Measurements from ENCODE around the gene RNU5B-1. TPM values are rescaled to one million over a fixed set of nuclear protein-coding genes. Genes with fewer than 3 reads are reported as not detected.

RNU5B-1 gene
- total RNA-seq, 1 experiment from 2014 or later, result 25.8 TPM

- Mint-ChIP-seq H3K9me3 (ENCODE audit: low read depth, unreplicated experiment) (no peaks in the 10 kb centered on the region), H3K27ac (ENCODE audit: unreplicated experiment) (no peak overlapping the region), H3K36me3 (ENCODE audit: insufficient read depth, unreplicated experiment) (peaks cover 18% of the 10 kb centered on the region), H3K27me3 (ENCODE audit: unreplicated experiment) (no peaks in the 10 kb centered on the region), H3K4me1 (ENCODE audit: low read depth, unreplicated experiment) (peaks cover 6% of the 10 kb centered on the region), H3K4me3 (ENCODE audit: low read depth, unreplicated experiment) (no peak overlapping the region)
- no peak for DNase-seq
- no TSS peak for BruUV-seq (replicated peaks)
- intact Hi-C loops (cut with micrococcal nuclease; ENCODE audit: unreplicated experiment), result loop anchor here (10.0 kb wide), 1 partner anchor 255 kb away; no protein-coding TSS in a partner anchor
- no peak for TF ChIP-seq CTCF (IDR thresholded peaks at IDR 0.05; ENCODE audit: unreplicated experiment)
- CTCF ChIA-PET, result no interaction called here
Measured at GRCh38 chr15:65290228-65290627, 14.2 kb upstream of the RNU5B-1 start.

- no TSS peak for BruUV-seq (replicated peaks)
- TF ChIP-seq CTCF (IDR thresholded peaks at IDR 0.05; ENCODE audit: unreplicated experiment), result no peak
- no peak for DNase-seq
- intact Hi-C loops (cut with micrococcal nuclease; ENCODE audit: unreplicated experiment), result loop anchor here (10.0 kb wide), 1 partner anchor 258 kb away; no protein-coding TSS in a partner anchor
- Mint-ChIP-seq H3K27me3 (ENCODE audit: unreplicated experiment) (no peaks in the 10 kb centered on the region), H3K4me1 (ENCODE audit: low read depth, unreplicated experiment) (peaks cover 7% of the 10 kb centered on the region), H3K27ac (ENCODE audit: unreplicated experiment) (no peak overlapping the region), H3K9me3 (ENCODE audit: low read depth, unreplicated experiment) (no peaks in the 10 kb centered on the region), H3K4me3 (ENCODE audit: low read depth, unreplicated experiment) (no peak overlapping the region), H3K36me3 (ENCODE audit: insufficient read depth, unreplicated experiment) (peaks cover 21% of the 10 kb centered on the region)
- CTCF ChIA-PET, result interaction anchor here (0.6 kb wide), 1 partner anchor 1032 kb away, joined by 3 read pairs; no protein-coding TSS in a partner anchor
Measured at GRCh38 chr15:65292938-65293518, 11.4 kb upstream of the RNU5B-1 start.

- CTCF ChIA-PET, result interaction anchor here (0.6 to 1.4 kb wide), 3 partner anchors 12 to 265 kb away, joined by 3 to 4 read pairs (median 3); partner anchors contain the start of gene PARP16
- Mint-ChIP-seq H3K27ac (ENCODE audit: unreplicated experiment) (no peak overlapping the region), H3K27me3 (ENCODE audit: unreplicated experiment) (no peaks in the 10 kb centered on the region), H3K9me3 (ENCODE audit: low read depth, unreplicated experiment) (no peaks in the 10 kb centered on the region), H3K4me1 (ENCODE audit: low read depth, unreplicated experiment) (peaks cover 11% of the 10 kb centered on the region), H3K4me3 (ENCODE audit: low read depth, unreplicated experiment) (no peak overlapping the region), H3K36me3 (ENCODE audit: insufficient read depth, unreplicated experiment) (peaks cover 28% of the 10 kb centered on the region)
- no peak for DNase-seq
- no TSS peak for BruUV-seq (replicated peaks)
- intact Hi-C loops (cut with micrococcal nuclease; ENCODE audit: unreplicated experiment), result loop anchor here (10.0 kb wide), 1 partner anchor 264 kb away; no protein-coding TSS in a partner anchor
- no peak for TF ChIP-seq CTCF (IDR thresholded peaks at IDR 0.05; ENCODE audit: unreplicated experiment)
Measured at GRCh38 chr15:65298731-65299130, 5.7 kb upstream of the RNU5B-1 start.

DNA sequence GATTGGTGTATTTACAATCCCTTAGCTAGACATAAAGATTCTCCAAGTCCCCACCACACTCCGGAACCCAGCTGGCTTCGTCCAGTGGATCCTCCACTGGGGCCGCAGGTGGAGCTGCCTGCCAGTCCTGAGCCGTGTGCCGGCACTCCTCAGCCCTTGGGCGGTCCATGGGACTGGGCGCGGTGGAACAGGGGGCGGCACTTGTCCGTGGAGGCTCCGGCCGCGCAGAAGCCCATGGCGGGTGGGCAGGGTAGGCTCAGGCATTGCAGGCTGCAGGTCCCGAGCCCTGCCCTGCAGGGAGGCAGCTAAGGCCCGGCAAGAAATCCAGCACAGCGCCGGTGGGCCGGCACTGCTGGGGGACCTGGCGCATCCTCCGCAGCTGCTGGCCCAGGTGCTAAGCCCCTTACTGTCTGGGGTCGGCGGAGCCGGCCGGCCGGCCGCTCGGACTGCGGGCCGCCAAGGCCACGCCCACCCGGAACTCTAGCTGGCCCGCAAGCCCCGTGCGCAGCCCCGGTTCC is 3.5 kb upstream of the RNU5B-1 start:
- intact Hi-C loops (cut with micrococcal nuclease; ENCODE audit: unreplicated experiment), result no loop called here
- peaks cover 40% of the 10 kb centered on the region for H3K36me3 Mint-ChIP-seq (ENCODE audit: insufficient read depth, unreplicated experiment)
- no peak overlapping the region for H3K27ac Mint-ChIP-seq (ENCODE audit: unreplicated experiment)
- no peaks in the 10 kb centered on the region for H3K27me3 Mint-ChIP-seq (ENCODE audit: unreplicated experiment)
- CTCF ChIA-PET, result no interaction called here
- H3K9me3 Mint-ChIP-seq (ENCODE audit: low read depth, unreplicated experiment), result no peaks in the 10 kb centered on the region
- no TSS peak for BruUV-seq (replicated peaks)
- no peak overlapping the region for H3K4me3 Mint-ChIP-seq (ENCODE audit: low read depth, unreplicated experiment)
- no peak for TF ChIP-seq CTCF (IDR thresholded peaks at IDR 0.05; ENCODE audit: unreplicated experiment)
- H3K4me1 Mint-ChIP-seq (ENCODE audit: low read depth, unreplicated experiment), result peaks cover 17% of the 10 kb centered on the region
- DNase-seq, result no peak

Data from Calu3 (cell line).